Right cardiac atrium (tissue), 5 donors: ENCODE results near the gene MS4A10. TPM values are rescaled to one million over a fixed set of nuclear protein-coding genes. Genes with fewer than 3 reads are reported as not detected.

ENCODE experiments used
- ATAC-seq, 2 donors: fragments of 200-7000 bp; cut with Tn5 transposase; one replicate each; pipeline versions ENCODE4 v1.8.0 to v1.9.1; 2020; ENCODE audit warnings: moderate library complexity in 2 of 2, mild to moderate bottlenecking in 1 of 2
- DNase-seq, 3 donors: peaks; one replicate each; pipeline ENCODE4 v3.0.0-alpha.2; 2020
- H3K27ac ChIP-seq: one replicate; pipeline ENCODE4 v1.5.1; 2013; ENCODE audit warnings: mild to moderate bottlenecking, low read length, control low read depth, moderate library complexity
- H3K27me3 ChIP-seq: one replicate; pipeline ENCODE4 v1.6.1; 2013; ENCODE audit not compliant: control insufficient read depth, insufficient read depth
- H3K4me1 ChIP-seq: one replicate; pipeline ENCODE4 v1.6.1; 2013; ENCODE audit warnings: low read length; ENCODE audit not compliant: control insufficient read depth, insufficient read depth
- H3K4me3 ChIP-seq: one replicate; pipeline ENCODE4 v1.5.1; 2013; ENCODE audit warnings: low read length, control low read depth
- H3K9me3 ChIP-seq: one replicate; pipeline ENCODE4 v1.6.1; 2013; ENCODE audit warnings: low read length; ENCODE audit not compliant: control insufficient read depth
- WGBS: extraction: QIAGEN DNeasy Blood & Tissue Kit; methylation state at CpG from one replicate; pipeline ENCODE4 v1.1.7; 2013; 5-methylcytosine and 5-hydroxymethylcytosine counted together
- intact Hi-C, 4 donors: fragments of 100-400 bp; cut with DNase I; formaldehyde crosslinking; loops; one replicate each; pipeline versions ENCODE4 v1.11.0 to v1.14.0; 2022 to 2023
- polyA plus RNA-seq: library from polyadenylated mRNA; stranded (reverse); fragments of 200-250 nt; gene quantifications from one replicate; pipeline ENCODE4 v1.2.3, GENCODE V29; 2013
- total RNA-seq, 4 donors: library from RNA; stranded (reverse); fragmentation: NEBNext Ultra II Directional; extraction: Animal tissue kit (Norgen Biotek cat#: 25700); gene quantifications; one replicate each; pipeline ENCODE4 v1.2.1, GENCODE V29; 2021
- donor health status: healthy with polysubstance abuse.
- donor health status: DM: no; HTN: yes; CAD: no.
- donor health status: DM: no; HTN: no; CAD: no.
- donor health status: DM: no; HTN: yes; CAD: no; lungs with severe emphysema.
- donor health status: DM: yes; HTN: yes; CAD: no.

Gene MS4A10
- total and polyA plus RNA-seq, 5 donors, result not detected

- no peaks in the 10 kb centered on the region for H3K4me1 ChIP-seq
- 54% methylated on average over 7 of the region's 7 CpGs for WGBS
- no peak overlapping the region for H3K4me3 ChIP-seq
- H3K27ac ChIP-seq, result no peak overlapping the region
- no peaks in the 10 kb centered on the region for H3K9me3 ChIP-seq
- ATAC-seq (no peak), DNase-seq (peak in 1 of 3 donors; percentile 2)
- no peaks in the 10 kb centered on the region for H3K27me3 ChIP-seq
- intact Hi-C loops, result loop anchor here (5.0 to 10.0 kb wide), 6 partner anchors 52 to 352 kb away; no protein-coding TSS in a partner anchor
These were observed 49.8 kb downstream of the MS4A10 start for GRCh38 chr11:60834742-60835533.

- no peaks in the 10 kb centered on the region for H3K9me3 ChIP-seq
- no peak overlapping the region for H3K4me3 ChIP-seq
- DNase-seq (no peak), ATAC-seq (no peak)
- no peaks in the 10 kb centered on the region for H3K27me3 ChIP-seq
- intact Hi-C loops, result loop anchor here in 3 of 4 donors (5.0 to 10.0 kb wide), 3 partner anchors 67 to 349 kb away; no protein-coding TSS in a partner anchor
- whole genome bisulfite sequencing, result 74% methylated on average over 3 of the region's 3 CpGs
- H3K27ac ChIP-seq, result no peak overlapping the region
- peaks cover 1% of the 10 kb centered on the region for H3K4me1 ChIP-seq
These were observed 50.4 kb downstream of the MS4A10 start for GRCh38 chr11:60835534-60835846.

GRCh38 chr11:60836866-60837515 is 51.9 kb downstream of the MS4A10 start:
- ATAC-seq (no peak), DNase-seq (no peak)
- WGBS, result 60% methylated on average over 9 of the region's 9 CpGs
- Histone ChIP-seq H3K4me3 (no peak overlapping the region), H3K27me3 (no peaks in the 10 kb centered on the region), H3K27ac (no peak overlapping the region), H3K4me1 (peaks cover 10% of the 10 kb centered on the region), H3K9me3 (no peaks in the 10 kb centered on the region)
- intact Hi-C loops, result loop anchor here in 3 of 4 donors (5.0 to 10.0 kb wide), 3 partner anchors 65 to 348 kb away; no protein-coding TSS in a partner anchor

GRCh38 chr11:60838132-60838531 is 53.0 kb downstream of the MS4A10 start:
- no peaks in the 10 kb centered on the region for H3K9me3 ChIP-seq
- no peaks in the 10 kb centered on the region for H3K27me3 ChIP-seq
- intact Hi-C loops, result loop anchor here in 3 of 4 donors (5.0 to 10.0 kb wide), 3 partner anchors 64 to 347 kb away; no protein-coding TSS in a partner anchor
- no peak overlapping the region for H3K27ac ChIP-seq
- DNase-seq, result peak in 1 of 3 donors; percentile 20
- no peak overlapping the region for H3K4me3 ChIP-seq
- ATAC-seq, result no peak
- peaks cover 10% of the 10 kb centered on the region for H3K4me1 ChIP-seq
- WGBS, result 79% methylated on average over 7 of the region's 7 CpGs

DNA sequence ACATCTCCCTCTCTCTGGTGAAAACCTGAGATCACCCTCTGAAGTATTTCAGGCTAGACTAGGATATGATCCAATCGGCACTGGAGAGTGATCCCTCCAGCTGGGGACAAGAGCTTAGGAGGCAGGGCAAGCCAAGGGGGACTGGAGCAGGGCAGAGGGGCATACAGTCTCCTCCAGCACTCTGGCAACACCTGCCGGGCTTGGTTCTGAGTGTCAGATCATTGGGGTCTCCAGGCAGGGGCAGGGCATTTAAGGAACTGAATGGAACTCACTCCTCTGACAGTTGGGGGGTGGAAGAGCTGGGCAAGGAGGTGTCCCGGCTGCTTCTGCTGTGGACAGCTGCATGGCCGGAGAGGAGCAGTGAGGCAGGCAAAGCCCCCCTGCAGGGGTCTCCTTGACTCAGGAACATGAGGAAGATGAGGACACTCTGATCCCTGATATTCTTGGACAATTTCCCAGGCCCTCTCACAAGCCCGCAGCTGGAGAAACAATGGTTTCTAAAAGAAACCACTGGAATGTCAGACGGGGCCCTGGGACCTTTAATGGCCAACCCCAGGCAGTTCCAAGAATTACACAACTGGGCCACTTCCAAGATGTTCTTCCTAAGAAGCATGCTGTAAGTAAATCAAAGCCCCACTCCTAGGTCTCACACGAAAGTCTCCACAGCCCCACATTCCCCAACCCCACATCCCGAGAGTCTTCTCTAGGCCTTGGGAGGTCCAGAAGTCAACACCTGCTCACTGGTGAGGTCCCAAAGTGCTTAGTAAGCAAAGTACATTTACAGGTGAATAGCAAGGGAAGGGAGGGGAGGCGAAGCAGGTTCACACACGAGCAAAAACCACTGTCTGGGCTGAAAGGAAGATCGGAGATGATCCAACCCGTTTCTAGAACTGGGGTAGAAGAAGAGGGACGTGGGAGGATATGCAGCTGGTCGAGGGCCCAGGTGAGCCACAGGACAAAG is 55.6 kb downstream of the MS4A10 start:
- Histone ChIP-seq H3K27me3 (no peaks in the 10 kb centered on the region), H3K4me1 (peaks cover 14% of the 10 kb centered on the region), H3K27ac (peak overlapping the region; percentile 42), H3K4me3 (no peak overlapping the region), H3K9me3 (no peaks in the 10 kb centered on the region)
- peak; percentile 18 to 51 for ATAC-seq
- 61% methylated on average over 14 of the region's 14 CpGs for WGBS
- intact Hi-C loops, result no loop called here
- DNase-seq, result peak in 2 of 3 donors; percentile 45 to 66

GRCh38 chr11:60841797-60842667 is 56.9 kb downstream of the MS4A10 start, which contains the start of gene CCDC86:
Gene CCDC86 (plus strand): TSS chr11:60842113. CDS start chr11:60842125, 12 bp downstream.
- H3K9me3 ChIP-seq, result no peaks in the 10 kb centered on the region
- no peaks in the 10 kb centered on the region for H3K27me3 ChIP-seq
- ATAC-seq, result peak; percentile 96 to 97
- DNase-seq, result peak; percentile 98 to 99 (median 99)
- H3K4me3 ChIP-seq, result peak within 1 kb of the TSS; percentile 64
- H3K27ac ChIP-seq, result peak within 1 kb of the TSS; percentile 37
- H3K4me1 ChIP-seq, result peaks cover 14% of the 10 kb centered on the region
- under 1% methylated on average over 57 of the region's 57 CpGs for WGBS
- intact Hi-C loops, result no loop called here

DNA sequence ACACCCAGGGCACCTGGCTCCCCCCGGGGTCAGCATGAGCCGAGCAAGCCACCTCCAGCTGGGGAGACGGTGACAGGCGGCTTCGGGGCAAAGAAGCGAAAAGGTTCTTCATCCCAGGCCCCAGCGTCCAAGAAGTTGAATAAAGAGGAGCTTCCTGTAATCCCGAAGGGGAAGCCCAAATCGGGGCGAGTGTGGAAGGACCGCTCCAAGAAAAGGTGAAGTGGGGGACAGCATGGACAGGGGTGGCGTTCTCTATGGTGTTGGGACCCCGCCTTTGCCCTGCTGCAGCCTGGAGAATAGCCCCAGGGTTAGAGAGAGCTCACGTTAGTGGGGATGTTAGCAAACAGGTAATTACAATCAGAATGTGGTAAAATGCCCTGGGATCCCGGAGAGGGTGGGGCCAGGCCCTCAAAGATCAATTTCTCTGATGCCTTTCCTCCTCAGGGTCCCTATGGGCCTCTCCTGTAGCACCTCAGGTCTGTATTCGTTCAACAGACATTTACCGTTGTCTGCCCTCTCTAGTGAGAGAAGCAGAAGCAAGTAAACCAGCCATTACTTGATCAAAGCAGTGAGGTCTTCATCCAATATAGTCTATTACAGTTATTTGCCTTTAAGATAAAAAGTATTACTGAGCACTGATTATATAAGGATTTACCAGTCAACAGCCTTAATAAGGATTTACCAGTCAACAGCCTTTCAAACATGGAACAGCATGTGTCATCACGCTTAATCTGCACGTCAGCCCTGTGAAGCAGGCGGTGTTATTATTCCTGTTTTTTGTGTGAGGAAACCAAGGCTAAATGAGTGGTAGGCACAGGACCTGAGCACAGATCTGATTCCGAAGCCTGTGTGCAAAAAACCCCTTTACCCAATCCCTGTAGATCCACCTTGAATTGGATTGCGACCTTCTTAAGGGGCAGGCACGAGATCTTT is 57.8 kb downstream of the MS4A10 start:
- intact Hi-C loops, result no loop called here
- ATAC-seq (no peak), DNase-seq (no peak)
- peaks cover 14% of the 10 kb centered on the region for H3K4me1 ChIP-seq
- H3K9me3 ChIP-seq, result no peaks in the 10 kb centered on the region
- peak overlapping the region; percentile 64 for H3K4me3 ChIP-seq
- 16% methylated on average over 23 of the region's 23 CpGs for WGBS
- H3K27ac ChIP-seq, result no peak overlapping the region
- no peaks in the 10 kb centered on the region for H3K27me3 ChIP-seq

DNA sequence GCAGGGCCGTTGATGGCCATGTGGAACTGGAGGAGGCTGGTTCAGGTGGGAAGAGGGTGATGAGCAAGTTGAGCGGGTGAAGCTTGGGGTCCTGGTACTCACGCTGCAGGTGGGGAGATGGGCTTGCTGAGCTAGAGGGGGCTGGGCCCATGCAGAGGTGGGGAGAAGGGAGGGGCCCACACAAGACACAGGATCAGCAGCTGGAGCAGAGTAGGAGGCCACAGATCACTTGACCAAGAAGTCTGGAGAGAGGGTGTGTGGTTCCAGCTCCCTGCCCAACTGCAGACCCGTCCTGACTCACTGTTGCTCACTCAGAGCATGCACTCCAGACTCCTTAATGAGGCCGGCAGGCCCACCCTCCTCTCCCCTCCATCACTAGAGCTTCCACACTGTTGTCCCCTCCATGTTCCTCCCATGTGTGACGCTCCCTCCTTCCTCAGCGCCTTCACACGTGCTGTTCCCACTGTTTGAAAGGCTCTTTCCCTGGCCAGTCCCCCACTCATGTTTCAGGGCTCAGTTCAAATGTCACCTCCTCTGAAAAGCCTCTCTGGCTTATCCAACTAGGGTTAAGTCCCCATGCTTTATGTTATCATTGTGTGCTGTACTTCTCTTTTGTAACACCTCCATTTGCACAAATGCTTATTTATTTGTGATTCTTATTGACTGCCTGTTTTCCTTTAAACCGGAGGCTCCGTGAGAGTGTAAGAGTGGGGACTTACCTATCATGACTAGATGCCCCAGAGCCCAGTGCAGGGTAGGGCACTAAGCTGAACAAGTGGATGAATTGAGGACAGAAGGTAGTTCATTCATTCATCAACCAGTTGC is 59.1 kb downstream of the MS4A10 start:
- DNase-seq (no peak), ATAC-seq (no peak)
- no peak overlapping the region for H3K27ac ChIP-seq
- intact Hi-C loops, result no loop called here
- H3K4me1 ChIP-seq, result peaks cover 14% of the 10 kb centered on the region
- WGBS, result 60% methylated on average over 10 of the region's 10 CpGs
- no peaks in the 10 kb centered on the region for H3K27me3 ChIP-seq
- no peak overlapping the region for H3K4me3 ChIP-seq
- H3K9me3 ChIP-seq, result no peaks in the 10 kb centered on the region

DNA sequence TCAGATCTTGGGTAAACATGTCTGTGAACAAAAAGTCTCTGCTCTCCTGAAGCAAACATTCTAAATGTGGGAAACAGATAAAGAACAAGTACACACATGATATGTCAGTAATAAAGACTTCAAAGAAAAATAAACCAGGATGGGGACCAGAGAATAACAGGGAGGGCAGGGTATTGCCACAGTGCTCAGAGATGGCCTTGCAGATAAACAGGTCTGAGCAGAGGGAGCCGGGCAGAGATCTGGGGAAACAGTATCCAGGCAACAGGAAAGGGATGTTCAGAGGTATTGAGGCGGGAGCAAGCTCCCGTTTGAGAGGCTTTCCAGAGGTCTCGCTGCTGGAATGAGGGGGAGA is 59.7 kb downstream of the MS4A10 start:
- 40% methylated on average over 4 of the region's 4 CpGs for WGBS
- no peak overlapping the region for H3K27ac ChIP-seq
- H3K9me3 ChIP-seq, result no peaks in the 10 kb centered on the region
- H3K4me1 ChIP-seq, result peaks cover 14% of the 10 kb centered on the region
- ATAC-seq (no peak), DNase-seq (no peak)
- H3K27me3 ChIP-seq, result no peaks in the 10 kb centered on the region
- H3K4me3 ChIP-seq, result no peak overlapping the region
- intact Hi-C loops, result no loop called here
